Prostate gland (tissue), 2 donors: Measurements from ENCODE around the gene CDHR5. TPM values are rescaled to one million over a fixed set of nuclear protein-coding genes. Genes with fewer than 3 reads are reported as not detected.

Experiments used
- DNase-seq: peaks from one replicate; pipeline ENCODE4 v3.0.0-alpha.2; 2019; ENCODE audit warnings: low spot score
- H3K27ac ChIP-seq, 2 donors: fragments of 200-600 bp; sonication (generic); 2 replicates each; pipeline ENCODE4 v1.5.1; 2017 to 2019
- H3K27me3 ChIP-seq: fragments of 200-600 bp; sonication (generic); replicated peaks from 2 replicates; pipeline ENCODE4 v1.5.1; 2019; ENCODE audit not compliant: insufficient read depth
- H3K36me3 ChIP-seq, 2 donors: fragments of 200-600 bp; sonication (generic); 1 replicate in 1 of 2; 2 replicates in 1 of 2; pipeline versions ENCODE4 v1.5.1 to v1.8.1; 2017 to 2019
- H3K4me1 ChIP-seq: fragments of 200-600 bp; sonication (generic); replicated peaks from 2 replicates; pipeline ENCODE4 v1.5.1; 2019
- H3K4me3 ChIP-seq, 2 donors: fragments of 200-600 bp; sonication (generic); 2 replicates each; pipeline ENCODE4 v1.5.1; 2017 to 2019
- H3K9me3 ChIP-seq: fragments of 200-600 bp; sonication (generic); 2 replicates; pipeline ENCODE4 v1.5.1; 2017
- POLR2A ChIP-seq: fragments of 450-650 bp; IDR thresholded peaks from one replicate; pipeline ENCODE4 v1.6.1; 2016; ENCODE audit warnings: antibody characterized with exemption, mild to moderate bottlenecking
- POLR2AphosphoS5 ChIP-seq: sonication (generic); formaldehyde crosslinking; IDR thresholded peaks from one replicate; pipeline ENCODE4 v1.6.1; 2017; ENCODE audit warnings: antibody characterized with exemption
- WGBS: methylation state at CpG from one replicate; pipeline ENCODE4 v1.1.5; 2018; 5-methylcytosine and 5-hydroxymethylcytosine counted together
- intact Hi-C: fragments of 100-400 bp; cut with DNase I; formaldehyde crosslinking; loops from one replicate; pipeline ENCODE4 v1.14.2; 2022
- total RNA-seq, 2 donors: library from RNA; depleted of rRNA; stranded (reverse); fragments of >200 nt; gene quantifications; one replicate each; pipeline ENCODE4 v1.1.0, GENCODE V29; 2016
- TF ChIP-seq, protein P1 (sequence below), 4 experiments: fragments of 200-600 bp in 2 of 4; fragments of 450-650 bp in 2 of 4; sonication (generic) in 2 of 4; IDR thresholded peaks; 1 replicate in 3 of 4; 2 replicates in 1 of 4; pipeline ENCODE4 v1.5.1; 2016 to 2019; ENCODE audit warnings: antibody characterized with exemption in 4 of 4, mild to moderate bottlenecking in 2 of 4, moderate library complexity in 2 of 4

CDHR5 gene
- total RNA-seq, 2 donors from 2014 or later: 0.34 TPM; not detected in 1

DNA sequence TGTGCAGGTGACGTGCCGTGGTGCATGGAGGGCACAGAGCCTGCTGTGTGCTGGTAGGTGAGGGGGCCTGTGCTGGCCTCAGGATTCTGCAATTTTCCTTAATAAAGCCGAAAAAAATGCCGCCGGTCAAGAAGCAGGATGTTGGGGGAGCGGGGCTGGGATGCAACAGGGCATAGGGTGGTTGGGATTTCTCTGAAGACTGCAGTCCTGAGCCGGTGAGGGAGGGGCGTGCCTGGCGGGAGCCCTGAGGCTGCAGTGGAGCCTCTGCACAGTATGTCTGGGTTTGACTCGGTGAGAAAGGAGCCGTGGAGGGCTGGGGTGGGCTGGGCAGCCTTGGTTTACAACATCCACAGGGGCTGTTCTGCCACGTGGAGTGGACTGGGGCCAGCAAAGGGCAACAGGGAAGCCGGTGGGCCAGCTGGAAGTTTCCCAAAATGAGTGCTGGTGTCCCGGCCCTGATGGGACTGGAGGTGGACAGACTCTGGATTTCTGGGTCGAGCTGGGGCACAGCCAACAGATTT, 1.3 kb downstream of the CDHR5 start:
- Histone ChIP-seq H3K27ac (no peak overlapping the region), H3K27me3 (no peaks in the 10 kb centered on the region), H3K36me3 (no peaks in the 10 kb centered on the region), H3K4me1 (no peaks in the 10 kb centered on the region), H3K9me3 (no peaks in the 10 kb centered on the region), H3K4me3 (no peak overlapping the region)
- no peak for TF ChIP-seq POLR2AphosphoS5
- TF ChIP-seq, protein P1, sequence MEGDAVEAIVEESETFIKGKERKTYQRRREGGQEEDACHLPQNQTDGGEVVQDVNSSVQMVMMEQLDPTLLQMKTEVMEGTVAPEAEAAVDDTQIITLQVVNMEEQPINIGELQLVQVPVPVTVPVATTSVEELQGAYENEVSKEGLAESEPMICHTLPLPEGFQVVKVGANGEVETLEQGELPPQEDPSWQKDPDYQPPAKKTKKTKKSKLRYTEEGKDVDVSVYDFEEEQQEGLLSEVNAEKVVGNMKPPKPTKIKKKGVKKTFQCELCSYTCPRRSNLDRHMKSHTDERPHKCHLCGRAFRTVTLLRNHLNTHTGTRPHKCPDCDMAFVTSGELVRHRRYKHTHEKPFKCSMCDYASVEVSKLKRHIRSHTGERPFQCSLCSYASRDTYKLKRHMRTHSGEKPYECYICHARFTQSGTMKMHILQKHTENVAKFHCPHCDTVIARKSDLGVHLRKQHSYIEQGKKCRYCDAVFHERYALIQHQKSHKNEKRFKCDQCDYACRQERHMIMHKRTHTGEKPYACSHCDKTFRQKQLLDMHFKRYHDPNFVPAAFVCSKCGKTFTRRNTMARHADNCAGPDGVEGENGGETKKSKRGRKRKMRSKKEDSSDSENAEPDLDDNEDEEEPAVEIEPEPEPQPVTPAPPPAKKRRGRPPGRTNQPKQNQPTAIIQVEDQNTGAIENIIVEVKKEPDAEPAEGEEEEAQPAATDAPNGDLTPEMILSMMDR (IDR thresholded peaks at IDR 0.05): no peak
- no peak for TF ChIP-seq POLR2A
- intact Hi-C loops: no loop called here
- DNase-seq: no peak
- WGBS: 81% methylated on average over 15 of the region's 15 CpGs

DNA sequence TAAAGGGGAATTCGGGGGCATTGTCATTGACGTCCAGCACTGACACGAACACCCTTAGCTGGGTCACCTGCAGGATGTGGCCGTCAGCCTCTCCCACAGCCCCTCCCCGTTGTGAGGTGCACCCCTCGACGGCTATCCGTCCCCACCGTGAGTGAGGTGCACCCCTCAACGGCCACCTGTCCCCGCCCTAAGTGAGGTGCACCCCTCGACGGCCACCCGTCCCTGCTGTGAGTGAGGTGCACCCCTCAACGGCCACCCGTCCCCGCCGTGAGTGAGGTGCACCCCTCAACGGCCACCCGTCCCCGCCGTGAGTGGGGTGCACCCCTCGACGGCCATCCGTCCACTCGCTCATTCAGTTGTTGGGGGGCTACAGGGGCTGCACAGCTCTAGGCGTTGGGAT, 2.9 kb downstream of the CDHR5 start:
- DNase-seq: no peak
- H3K4me1 ChIP-seq: no peaks in the 10 kb centered on the region
- intact Hi-C loops: no loop called here
- no peak overlapping the region for H3K4me3 ChIP-seq
- TF ChIP-seq, protein P1 (IDR thresholded peaks at IDR 0.05): no peak
- no peaks in the 10 kb centered on the region for H3K27me3 ChIP-seq
- 84% methylated on average over 27 of the region's 27 CpGs for WGBS
- H3K36me3 ChIP-seq: no peaks in the 10 kb centered on the region
- no peak overlapping the region for H3K27ac ChIP-seq
- no peaks in the 10 kb centered on the region for H3K9me3 ChIP-seq

DNA sequence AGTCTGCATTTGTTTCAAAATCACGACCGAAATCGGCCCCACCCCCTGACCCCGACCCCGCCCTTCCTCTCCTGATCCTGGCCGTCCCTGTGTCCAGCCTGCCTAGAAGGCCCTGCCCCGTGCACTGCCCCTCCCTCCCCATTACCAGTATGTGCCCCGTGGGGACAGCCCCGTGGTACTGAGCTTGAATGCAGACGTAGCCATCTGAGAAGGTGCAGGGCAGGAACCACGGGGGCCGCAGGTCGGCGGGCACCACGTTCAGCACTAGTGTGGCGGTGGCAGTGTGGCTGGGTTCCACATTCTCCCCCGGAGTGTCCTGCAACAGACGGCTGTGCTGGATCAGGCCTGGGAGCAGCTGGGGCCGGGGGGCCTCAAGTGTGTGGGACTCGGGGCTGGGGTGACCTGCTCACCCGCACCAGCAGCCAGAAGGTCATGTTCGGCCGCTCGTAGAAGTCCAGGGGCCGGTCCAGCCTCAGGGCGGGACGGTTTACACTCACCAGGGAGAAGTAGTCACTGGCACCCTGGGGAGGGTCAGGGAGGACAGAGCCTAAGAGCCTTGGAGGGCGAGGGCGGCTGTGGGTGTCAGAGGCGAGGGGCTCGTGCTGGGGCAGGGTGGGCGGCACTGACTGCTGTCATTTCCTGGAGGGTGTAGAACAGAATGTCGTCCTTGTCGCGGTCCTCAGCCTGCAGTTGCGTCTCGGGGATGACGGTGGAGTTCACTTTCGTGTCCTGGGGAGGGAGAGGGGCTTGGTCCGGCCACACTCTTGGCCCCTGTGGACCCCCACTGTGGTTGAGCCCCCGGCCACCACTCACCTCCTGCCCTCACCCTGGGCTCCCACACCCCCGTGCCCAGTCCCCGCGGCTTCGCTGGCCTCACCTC, 3.6 kb downstream of the CDHR5 start:
- Histone ChIP-seq H3K9me3 (no peaks in the 10 kb centered on the region), H3K4me3 (no peak overlapping the region), H3K36me3 (no peaks in the 10 kb centered on the region), H3K4me1 (no peaks in the 10 kb centered on the region), H3K27me3 (no peaks in the 10 kb centered on the region), H3K27ac (no peak overlapping the region)
- TF ChIP-seq POLR2AphosphoS5: no peak
- 75% methylated on average over 42 of the region's 45 CpGs for WGBS
- intact Hi-C loops: no loop called here
- DNase-seq: no peak

DNA sequence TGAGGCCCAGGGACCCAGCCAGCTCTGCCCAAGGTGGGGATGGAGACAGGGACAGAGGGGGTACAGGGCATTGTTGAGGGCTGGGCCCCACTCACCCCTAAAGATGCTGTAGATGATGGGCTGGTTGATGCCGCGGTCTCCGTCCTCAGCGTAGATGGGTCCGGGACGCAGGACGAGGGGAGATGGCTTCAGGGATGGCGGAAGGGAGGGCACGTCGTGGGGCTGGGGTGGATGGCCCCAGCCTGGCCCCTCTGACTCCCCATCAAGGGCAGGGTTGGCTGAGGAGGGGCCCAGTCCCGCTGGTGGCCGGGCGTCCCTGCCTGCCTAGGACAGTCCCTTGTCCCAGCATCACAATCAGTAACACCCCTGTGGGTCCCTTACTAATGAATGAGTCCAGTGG, 4.6 kb downstream of the CDHR5 start:
- Histone ChIP-seq H3K4me1 (peaks cover under 1% of the 10 kb centered on the region), H3K27ac (no peak overlapping the region), H3K27me3 (no peaks in the 10 kb centered on the region), H3K9me3 (no peaks in the 10 kb centered on the region), H3K36me3 (no peaks in the 10 kb centered on the region), H3K4me3 (no peak overlapping the region)
- 92% methylated on average over 13 of the region's 13 CpGs for WGBS
- no peak for DNase-seq
- TF ChIP-seq, protein P1 (IDR thresholded peaks at IDR 0.05): no peak
- TF ChIP-seq POLR2A (no peak), POLR2AphosphoS5 (no peak)
- intact Hi-C loops: no loop called here

DNA sequence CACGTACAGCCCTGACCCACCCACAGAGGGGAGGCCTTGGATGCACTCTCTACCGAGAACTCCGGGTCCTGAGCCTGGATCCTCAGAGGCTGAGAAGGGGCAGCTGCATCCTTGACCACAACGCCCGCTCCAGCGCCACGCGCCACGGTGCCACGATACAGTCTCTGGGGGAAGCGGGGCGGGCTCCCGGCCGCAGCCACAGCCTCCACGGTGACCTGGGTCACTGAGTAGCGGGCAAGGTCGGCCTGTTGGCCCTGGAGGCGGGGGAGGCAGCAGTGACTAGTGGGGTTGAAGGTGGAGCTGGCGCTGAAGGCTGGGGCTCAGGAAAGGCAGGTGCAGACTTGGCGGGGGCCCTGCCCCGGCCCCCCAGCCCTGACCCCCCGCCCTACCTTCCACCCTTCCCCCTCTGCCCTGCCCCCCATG, 5.1 kb downstream of the CDHR5 start:
- Histone ChIP-seq H3K9me3 (no peaks in the 10 kb centered on the region), H3K4me1 (peaks cover 7% of the 10 kb centered on the region), H3K27me3 (no peaks in the 10 kb centered on the region), H3K36me3 (no peaks in the 10 kb centered on the region), H3K4me3 (no peak overlapping the region), H3K27ac (no peak overlapping the region)
- intact Hi-C loops: no loop called here
- no peak for TF ChIP-seq POLR2A
- TF ChIP-seq POLR2AphosphoS5: no peak
- TF ChIP-seq, protein P1 (IDR thresholded peaks at IDR 0.05): no peak
- DNase-seq: no peak
- WGBS: 92% methylated on average over 22 of the region's 22 CpGs
